SKM-1 (cell line): ENCODE results near the gene NBPF1.
A peak's percentile ranks its signal among the peaks of the same experiment; 100 is the strongest.
"Not testable (repeated sequence)": the region's sequence is repeated elsewhere in the genome, so short reads cannot be mapped to it uniquely, and the experiment has no call there.

ENCODE experiments used
- DNase-seq: peaks from one replicate; lab custom pipeline; 2025; ENCODE audit not compliant: unreplicated experiment; lab: John Stamatoyannopoulos, UW

Gene NBPF1

DNA sequence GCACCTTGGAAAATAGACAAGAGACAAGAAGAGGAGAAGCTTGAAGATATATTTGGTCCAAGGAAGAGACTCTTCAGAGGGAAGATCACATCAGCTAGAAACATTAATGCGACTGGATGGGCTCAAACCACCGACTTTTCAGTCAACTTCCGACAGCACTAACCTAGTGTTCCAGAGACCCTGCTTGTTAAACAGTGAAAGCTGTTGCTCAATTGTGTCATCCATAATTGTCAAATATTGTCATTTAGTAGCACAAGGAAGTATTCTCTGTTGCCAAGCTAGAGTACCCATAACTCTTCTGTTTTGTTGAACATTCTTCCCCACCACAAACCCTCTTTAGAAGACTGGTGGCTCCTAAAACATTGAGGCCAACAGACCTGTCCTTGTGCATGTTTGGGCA, 56.3 kb downstream of the NBPF1 start:
- not testable (repeated sequence) for DNase-seq

DNA sequence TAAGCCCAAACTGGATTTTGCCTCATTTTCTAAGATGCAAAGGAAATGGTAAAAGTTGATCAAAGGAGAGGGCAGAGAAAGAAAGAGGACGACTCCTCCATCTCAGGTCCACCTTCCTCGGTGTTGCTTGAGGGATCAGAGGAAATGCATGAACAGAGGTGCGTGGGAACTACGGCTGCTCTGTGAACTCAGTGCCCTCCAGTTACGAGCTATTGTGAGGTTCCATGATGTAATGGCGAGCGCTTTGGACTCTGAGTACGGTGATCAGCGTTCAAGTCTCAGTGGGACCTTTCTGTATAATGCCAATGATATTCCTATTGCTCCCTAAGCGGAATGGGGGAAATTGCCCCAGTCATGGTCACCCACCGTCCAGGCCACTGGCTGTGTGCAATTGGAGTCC, 60.1 kb downstream of the NBPF1 start:
- DNase-seq = not testable (repeated sequence)

DNA sequence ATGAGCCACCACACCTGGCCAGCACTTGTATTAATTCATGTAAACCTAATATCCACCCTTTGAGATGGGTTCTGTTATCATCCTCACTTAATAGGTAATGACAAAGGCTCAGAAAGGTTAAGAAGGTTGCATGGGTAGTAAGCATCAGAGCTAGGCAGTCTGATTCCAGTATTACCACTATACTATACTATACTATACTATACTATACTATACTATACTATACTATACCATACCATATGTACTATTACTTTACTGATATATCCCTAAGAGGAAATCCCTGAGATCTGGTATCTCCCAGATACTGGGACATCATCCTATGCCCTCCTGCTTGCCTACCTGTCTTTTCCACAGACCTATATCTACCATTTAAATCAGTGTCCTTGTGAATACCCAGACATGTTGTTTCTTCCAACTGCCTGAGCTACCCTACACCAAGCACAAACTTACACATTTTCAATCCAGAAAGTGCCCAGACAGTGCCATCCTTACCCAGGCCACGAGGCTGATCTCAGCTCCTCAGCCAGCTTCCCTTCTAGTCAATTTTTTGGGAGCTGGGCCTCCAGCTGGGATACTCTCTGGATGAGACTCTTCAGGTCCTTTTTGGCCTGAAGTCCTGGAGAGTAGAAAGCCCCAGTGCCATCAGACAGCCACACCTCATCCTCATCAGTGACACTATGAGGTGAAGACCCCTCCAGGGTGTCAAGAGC, 63.0 kb downstream of the NBPF1 start:
- DNase-seq = not testable (repeated sequence)

DNA sequence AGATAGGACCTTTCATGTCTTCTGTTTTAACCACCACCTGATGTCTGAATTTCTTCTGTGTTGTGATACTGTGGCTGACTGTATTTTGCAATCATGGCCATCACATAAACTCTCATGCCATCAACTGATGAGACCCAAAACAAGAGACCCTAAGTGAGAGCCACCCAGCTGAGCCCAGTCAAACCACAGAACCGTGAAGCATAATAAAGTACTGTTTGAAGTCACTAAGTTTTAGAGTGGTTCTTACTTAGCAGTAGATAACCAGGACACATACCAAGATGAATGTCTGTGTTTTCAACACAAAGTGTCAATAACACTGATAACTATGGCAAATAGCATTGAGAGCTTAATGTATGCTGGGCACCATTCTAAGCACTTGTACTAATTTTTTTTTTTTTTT, 63.8 kb downstream of the NBPF1 start:
- DNase-seq = not testable (repeated sequence)

DNA sequence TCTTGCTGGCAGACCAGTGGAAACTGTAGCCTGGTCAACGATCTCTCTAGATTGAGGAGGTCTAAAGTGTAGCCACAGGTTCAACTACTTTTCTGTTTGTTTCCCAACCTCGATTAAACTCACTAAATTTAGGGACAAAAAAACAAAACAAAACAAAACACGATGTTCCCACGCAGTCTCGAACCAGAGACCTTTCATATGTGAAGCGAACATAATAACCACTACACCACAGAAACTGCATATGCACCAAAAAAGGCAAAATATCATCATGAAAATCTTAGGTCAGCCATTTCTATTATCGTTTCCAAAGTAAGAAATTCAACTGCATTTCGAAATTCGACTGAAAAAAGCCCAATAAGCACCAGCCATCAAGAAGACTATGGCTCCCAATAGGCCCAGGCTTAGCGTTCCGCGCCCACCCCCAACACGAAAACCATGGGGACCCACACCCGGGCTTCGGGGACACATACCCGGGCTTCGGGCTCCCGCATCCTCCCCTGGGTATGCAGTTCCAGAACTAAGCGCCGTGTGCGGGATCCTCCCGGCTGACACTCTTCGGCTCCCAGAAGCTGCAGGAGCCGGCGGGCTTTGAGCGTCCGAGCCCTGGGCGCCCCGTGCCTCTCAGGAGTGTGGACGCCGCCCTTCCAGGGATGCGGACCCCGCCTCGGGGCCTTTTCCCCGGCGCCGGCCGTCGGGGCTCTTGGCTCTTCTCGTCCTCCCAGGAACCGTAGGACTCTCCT, 65.7 kb downstream of the NBPF1 start:
- DNase-seq = not testable (repeated sequence)

DNA sequence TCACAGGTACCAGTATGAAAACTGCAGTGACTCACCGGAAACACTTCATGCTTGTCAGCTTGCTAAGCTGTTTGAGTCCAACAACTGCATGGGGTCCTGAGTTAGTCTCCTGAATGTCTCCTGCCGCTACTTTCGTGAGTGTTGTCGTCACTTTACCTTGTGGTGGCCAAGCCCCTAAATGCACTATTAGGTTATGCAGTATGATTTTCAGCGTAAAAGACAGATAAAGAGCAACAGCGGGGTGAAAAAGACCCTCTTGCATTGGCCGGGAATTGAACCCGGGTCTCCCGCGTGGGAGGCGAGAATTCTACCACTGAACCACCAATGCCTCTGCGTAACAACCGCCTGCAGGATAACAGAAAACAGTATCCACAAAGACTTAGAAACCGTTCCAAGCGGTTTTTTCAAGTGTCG, 67.7 kb downstream of the NBPF1 start:
- DNase-seq = not testable (repeated sequence)

DNA sequence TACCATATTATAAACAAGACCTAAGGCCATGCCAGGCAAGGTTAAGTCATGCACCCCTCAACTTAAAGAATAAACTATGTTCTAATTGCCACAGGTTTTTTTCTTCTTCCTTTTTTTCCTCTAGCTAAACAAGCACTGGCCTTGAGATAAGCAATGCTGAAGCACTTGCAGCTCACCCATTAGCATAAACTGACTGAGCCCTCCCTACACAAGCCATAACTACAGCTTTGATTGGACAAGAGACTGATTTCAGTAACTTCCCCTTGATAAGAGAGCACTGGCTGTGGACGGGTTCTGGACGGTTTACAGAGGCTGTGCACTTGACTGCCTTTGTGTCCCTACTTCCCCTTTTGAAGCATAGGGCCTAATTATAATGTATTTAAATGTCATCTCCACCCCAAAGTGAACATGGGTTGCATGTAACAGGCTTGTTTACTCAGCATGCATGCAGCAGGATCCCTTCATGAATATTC, 72.9 kb downstream of the NBPF1 start:
- DNase-seq = peak; percentile 4

DNA sequence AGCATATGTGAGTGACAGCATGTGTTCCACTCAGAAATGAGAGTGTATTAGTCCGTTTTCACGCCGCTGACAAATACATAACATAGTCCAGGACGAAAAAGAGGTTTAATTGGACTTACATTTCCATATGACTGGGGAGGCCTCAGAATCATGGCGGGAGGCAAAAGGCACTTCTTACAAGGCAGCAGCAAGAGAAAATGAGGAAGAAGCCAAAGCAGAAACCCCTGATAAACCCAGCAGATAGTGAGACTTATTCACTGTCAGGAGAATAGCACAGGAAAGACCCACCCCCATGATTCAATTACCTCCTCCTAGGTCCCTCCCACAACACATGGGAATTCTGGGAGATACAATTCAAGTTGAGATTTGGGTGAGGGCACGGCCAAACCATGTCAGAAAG, 75.8 kb downstream of the NBPF1 start:
- DNase-seq = not testable (repeated sequence)

DNA sequence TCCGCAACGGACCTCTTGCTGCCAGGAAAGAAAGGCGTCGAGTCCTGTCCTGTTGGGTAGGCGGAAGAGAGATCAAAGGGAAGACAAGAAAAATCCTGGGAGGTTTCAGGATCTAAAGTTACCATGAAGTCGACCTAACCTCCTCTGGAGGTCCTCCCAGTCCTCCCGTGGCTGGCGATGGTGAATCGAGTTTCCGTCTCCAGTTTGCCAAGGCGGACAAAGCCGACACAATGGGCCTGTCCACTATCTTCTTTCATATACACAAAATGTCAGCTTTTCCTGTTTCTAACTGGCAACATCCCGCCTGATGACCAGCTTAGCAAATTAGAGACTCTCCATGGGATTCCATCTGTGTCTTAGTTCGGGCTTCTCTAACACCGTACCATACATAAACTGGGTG, 76.6 kb downstream of the NBPF1 start:
- DNase-seq = not testable (repeated sequence)

DNA sequence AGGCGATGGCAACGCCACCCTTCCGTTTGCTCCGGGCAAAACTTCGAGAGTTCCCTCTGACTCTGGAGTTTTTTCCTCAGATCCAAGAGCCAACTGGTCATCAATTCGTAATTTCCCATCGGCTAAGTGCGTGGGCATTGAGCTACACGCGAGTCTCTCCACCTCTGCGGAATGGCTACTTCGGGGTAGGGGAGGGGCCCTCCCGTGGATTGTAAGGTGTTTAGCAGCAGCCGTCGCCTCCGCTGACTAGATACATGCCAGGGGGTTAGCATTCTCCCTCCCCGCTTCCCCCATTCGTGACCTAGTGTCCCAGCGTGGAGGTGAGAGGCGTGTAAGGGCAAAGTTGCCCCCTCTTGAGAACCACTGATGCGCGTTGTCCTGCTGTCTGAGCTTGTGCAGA, 77.5 kb downstream of the NBPF1 start:
- DNase-seq = not testable (repeated sequence)

DNA sequence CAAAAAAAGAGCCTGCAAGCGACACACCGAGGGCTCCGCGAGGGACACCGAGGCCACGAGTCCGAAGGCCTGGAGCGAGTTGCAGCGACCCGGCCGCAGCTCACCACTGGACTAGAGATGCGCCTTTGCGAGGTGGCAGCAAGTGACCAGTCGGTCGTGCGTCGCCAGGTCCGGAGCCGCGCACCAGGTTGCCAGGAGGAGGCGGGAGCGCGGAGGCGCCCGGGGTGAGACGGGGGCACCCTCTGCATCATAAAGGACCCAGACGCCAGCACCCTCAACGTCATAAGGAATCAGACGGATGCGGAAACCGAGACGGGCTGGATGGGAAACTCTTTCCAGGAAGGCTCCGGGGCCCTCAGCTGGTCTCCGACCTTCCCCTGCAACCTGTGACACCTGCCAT, 77.9 kb downstream of the NBPF1 start:
- not testable (repeated sequence) for DNase-seq

DNA sequence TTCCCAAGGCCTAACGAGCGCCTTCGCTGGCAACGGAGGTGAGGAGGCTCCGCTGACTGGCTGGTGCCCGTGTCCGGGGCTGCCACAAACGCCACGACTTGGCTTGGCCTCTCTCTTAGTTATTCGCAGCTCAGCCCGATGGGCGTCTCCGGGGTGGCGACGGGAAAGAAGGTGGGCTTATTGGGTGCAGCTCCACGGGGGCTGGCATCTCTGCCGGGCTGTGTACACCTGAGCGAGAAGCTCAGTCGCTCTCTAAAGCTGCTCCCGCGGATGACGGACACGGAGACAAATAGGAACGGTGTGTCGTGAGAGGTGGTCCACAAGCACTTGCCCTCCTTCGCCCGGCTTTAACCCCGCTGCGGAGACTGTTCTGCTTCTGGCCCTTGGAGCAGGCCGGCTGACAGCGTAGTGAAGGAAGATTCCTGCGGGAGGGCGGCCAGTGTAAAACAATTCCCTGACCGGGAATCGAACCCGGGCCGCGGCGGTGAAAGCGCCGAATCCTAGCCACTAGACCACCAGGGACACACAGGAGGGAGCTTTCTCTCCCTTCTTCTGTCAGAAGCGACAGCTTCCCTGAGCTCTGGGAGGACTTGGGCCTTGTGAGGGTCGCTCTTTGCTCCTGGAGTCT, 78.4 kb downstream of the NBPF1 start:
- DNase-seq = not testable (repeated sequence)

DNA sequence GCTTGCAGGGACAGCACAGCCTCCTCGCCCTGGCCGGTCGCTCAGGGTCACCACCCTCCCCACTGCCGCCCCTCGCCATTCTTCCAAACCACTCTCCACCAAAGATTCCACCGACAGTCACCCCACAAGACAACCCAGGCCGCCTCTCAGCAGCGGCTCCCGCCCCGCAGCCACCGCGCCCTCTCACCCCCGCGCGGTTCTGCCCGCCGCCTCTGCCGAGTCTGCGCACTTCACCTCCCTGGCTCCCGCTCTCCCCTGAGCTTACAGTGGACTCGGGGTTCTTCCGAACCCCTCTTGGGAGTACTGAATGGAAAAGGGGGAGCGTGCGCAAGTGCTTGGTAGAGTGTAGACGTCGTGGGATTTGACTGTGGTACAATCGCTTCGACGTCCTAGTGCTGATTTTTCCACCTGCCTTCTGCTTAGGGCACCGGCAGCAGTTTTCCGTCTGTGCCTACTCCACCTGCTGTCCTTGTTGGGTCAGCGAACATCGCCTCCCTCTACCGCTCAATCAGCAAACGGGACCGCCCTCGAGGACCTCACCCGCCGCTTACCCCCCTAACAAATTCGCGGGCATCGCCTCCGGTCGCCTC, 79.0 kb downstream of the NBPF1 start:
- not testable (repeated sequence) for DNase-seq

DNA sequence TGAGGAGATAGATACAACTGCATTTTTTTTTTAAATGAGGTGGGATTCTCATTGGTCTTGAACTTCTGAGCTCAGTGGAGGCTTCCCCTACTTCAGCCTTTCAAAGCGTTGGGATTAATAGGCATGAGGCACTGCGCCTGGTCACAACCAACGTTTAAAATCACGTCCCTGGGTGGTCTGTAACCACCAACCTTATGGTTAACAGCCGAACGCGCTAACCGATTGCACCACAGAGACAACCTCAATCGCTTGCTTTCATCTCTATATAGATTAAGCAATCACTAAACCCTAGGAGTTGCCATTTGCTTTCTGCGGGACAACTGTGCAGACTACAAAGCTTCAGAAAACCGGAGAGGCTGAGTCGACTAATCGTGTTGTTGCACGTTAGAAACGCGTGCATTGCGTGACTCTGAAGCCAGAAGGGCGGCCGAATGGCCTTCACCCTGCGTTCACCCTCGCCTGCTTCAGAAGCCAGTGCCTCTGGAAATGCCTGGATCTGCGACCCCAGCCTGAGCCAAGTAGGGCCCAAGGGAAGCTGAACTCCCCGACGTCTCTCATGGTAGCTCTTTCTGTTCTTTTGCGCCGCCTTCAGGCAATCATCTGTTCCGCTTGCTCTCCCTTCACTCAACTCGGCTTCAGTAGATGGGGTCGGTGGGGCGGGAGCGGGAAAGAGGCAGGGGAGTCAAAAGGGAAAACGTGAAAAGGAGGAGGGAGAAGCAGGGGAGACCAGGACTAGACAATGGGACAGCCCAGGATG, 81.0 kb downstream of the NBPF1 start:
- DNase-seq = not testable (repeated sequence)

DNA sequence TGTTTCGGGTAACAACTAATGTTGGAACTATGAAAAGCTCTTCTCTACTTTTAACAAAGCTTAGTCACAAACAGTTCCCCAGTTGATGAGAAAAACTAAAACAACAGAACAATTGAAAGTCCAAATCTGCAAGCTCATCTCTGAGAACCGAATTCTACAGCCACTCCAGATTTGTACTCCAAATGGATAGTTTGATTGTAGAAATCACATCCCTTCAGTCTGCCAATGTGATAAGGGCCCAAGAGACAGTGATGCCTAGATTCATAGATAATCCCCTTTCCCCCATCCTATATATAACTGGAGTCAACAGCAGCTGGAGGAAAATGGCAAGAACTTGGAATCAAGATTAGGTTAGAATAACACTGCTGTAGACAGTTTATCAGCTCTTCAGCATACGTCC, 85.0 kb downstream of the NBPF1 start:
- not testable (repeated sequence) for DNase-seq

DNA sequence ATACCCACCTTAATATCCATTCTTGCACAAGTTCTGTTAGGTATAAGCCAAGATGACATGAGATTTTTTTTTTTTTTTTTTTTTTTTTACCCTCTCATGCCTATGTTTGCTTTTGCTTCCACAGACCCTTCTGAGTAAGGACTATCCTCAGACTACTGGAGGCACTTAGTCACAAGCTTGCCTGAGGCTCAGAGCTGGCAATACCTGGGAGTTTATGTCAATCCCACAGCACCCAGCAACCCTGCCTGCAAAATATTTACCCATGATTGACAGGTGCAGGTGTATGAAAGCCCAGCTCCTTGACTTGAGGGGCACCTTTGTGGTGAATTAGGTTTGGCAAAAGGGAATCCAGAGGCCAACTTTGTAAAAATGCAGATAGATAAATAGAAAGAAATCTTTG, 87.6 kb downstream of the NBPF1 start:
- not testable (repeated sequence) for DNase-seq

DNA sequence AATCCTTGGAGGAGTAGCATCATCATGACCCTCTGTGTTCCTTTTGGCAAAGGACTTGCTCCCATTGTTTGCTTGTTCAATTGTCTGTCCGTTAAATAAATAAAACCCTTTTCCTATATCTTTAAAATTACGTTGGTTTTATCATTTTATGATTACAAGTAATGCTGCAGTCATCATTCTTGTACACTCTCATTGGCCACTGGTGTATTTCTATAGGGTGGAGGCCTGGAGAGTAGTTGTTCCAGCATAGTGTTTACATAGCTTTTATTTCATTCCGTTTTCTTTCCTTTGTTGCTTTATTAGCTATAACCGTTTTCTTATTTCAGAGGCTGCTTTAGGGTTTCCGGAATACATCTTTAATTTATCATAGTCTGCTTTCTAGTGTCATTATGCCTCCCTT, 91.7 kb downstream of the NBPF1 start:
- DNase-seq = not testable (repeated sequence)

DNA sequence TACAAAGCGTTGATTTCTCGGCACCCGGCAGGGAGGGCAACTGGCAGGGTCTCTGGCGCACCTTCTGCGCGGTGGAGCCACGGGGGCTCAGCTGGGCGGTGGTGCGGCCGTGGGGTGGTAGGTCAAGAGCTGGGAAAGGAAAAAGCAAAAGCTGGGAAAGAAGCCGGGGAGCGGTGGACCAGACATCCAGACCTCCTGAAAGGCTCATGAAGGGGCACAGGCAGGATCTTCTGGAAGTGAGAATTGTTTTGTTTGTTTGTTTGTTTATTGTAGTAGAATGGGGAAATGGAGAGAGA, 92.1 kb downstream of the NBPF1 start:
- DNase-seq = no peak

DNA sequence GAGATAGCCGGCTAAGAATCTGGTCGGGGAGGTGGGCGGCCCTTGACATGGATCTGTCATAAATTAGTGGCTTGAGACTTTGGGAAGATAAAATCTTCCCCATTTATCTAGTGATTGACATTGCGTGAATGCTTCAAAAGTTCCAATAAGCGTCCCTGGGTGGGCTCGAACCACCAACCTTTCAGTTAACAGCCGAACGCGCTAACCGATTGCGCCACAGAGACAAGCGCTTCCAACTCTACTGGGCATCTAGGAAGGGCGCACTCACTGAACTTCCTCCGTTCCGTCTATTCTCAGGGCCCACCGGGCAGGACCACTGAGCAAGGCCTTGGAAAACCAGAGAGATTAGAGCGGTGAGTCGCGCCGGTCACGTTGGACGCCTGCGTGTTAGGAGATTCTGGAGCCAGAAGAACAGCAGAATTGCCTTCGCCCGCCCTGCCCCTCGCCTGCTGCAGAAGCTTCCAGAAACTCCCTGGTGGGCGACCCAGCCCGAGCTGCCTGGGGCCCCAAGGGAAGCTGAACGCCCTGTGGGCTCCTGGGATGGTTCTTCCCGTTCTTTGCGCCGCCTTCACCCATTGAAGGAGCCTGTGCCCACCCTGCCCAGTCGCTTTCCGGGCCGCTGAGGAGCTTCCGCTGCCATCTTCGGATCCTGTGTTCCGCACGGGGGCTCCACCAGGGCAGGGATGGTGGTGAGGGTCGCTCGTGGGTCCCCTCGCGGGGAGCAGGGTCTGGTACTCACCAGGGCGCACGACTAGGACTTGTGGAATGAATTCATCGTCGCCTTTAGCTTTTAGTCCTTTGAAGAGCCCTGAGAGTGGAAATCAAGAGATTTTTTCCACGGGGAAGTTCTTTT, 92.7 kb downstream of the NBPF1 start:
- not testable (repeated sequence) for DNase-seq
